ENCODE data around the gene CORIN.

DNA sequence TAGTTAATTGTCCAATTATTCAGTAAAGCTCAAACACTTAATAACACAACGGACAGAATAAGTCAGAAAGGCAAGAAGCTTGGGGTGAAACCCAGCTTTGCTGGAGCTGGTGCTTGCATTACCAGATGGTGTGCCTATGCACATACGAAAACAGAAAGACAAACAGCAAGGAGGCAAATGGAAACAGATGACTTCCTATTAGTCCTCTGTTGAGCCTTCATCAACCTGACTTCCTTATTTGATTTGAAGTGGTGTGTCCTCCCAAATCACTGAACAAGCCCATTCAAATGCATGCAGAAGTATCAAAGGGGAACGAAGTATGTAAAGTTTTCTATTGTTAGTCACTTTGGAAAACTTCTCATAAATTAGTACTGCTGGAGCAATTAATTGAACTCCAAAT, 186.6 kb downstream of the CORIN start:
- TF ChIP-seq, protein P1, sequence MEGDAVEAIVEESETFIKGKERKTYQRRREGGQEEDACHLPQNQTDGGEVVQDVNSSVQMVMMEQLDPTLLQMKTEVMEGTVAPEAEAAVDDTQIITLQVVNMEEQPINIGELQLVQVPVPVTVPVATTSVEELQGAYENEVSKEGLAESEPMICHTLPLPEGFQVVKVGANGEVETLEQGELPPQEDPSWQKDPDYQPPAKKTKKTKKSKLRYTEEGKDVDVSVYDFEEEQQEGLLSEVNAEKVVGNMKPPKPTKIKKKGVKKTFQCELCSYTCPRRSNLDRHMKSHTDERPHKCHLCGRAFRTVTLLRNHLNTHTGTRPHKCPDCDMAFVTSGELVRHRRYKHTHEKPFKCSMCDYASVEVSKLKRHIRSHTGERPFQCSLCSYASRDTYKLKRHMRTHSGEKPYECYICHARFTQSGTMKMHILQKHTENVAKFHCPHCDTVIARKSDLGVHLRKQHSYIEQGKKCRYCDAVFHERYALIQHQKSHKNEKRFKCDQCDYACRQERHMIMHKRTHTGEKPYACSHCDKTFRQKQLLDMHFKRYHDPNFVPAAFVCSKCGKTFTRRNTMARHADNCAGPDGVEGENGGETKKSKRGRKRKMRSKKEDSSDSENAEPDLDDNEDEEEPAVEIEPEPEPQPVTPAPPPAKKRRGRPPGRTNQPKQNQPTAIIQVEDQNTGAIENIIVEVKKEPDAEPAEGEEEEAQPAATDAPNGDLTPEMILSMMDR (IDR thresholded peaks at IDR 0.05; ENCODE audit: poor library complexity, severe bottlenecking) = no peak
- TF ChIP-seq MXI1 (conservative IDR thresholded peaks at IDR 0.05; ENCODE audit: poor library complexity, severe bottlenecking) = no peak
- TF ChIP-seq EP300 (conservative IDR thresholded peaks at IDR 0.05; ENCODE audit: poor library complexity, severe bottlenecking) = no peak
- no peak for TF ChIP-seq TAF1 (IDR thresholded peaks at IDR 0.05; ENCODE audit: low read depth)
- no peak for TF ChIP-seq REST (IDR thresholded peaks at IDR 0.05; ENCODE audit: borderline replicate concordance)
- TF ChIP-seq RAD21 (conservative IDR thresholded peaks at IDR 0.05) = no peak
- no peak for TF ChIP-seq POLR2AphosphoS5 (IDR thresholded peaks at IDR 0.05)
- TF ChIP-seq EZH2 (IDR thresholded peaks at IDR 0.05; ENCODE audit: borderline replicate concordance, insufficient read depth, low read length, poor library complexity, severe bottlenecking) = no peak
